Neural progenitor cell (in vitro differentiated cells): ENCODE results near the gene CHD6. TPM values are rescaled to one million over a fixed set of nuclear protein-coding genes. Genes with fewer than 3 reads are reported as not detected.

Experiments used
- DNase-seq: peaks from one replicate; pipeline ENCODE4 v3.0.0-alpha.2; 2016; ENCODE audit warnings: low spot score
- H2AFZ ChIP-seq: fragments of 200-600 bp; sonication (generic); replicated peaks from 2 replicates; pipeline ENCODE4 v1.6.1; 2016; ENCODE audit warnings: antibody characterized with exemption
- H3F3A ChIP-seq: fragments of 200-600 bp; sonication (generic); 2 replicates; pipeline ENCODE4 v1.6.1; 2016; ENCODE audit warnings: antibody characterized with exemption, low read depth
- H3K27ac ChIP-seq: fragments of 200-600 bp; sonication (generic); 2 replicates; pipeline ENCODE4 v1.5.1; 2016; ENCODE audit warnings: mild to moderate bottlenecking
- H3K27me3 ChIP-seq: fragments of 200-600 bp; sonication (generic); 2 replicates; pipeline ENCODE4 v1.6.1; 2016; ENCODE audit warnings: mild to moderate bottlenecking, moderate library complexity
- H3K36me3 ChIP-seq: fragments of 200-600 bp; sonication (generic); 2 replicates; pipeline ENCODE4 v1.5.1; 2016
- H3K4me1 ChIP-seq: fragments of 200-600 bp; sonication (generic); 2 replicates; pipeline ENCODE4 v1.6.1; 2016; ENCODE audit warnings: mixed run types
- H3K4me2 ChIP-seq: fragments of 200-600 bp; sonication (generic); 2 replicates; pipeline ENCODE4 v1.6.1; 2016
- H3K4me3 ChIP-seq: fragments of 200-600 bp; sonication (generic); 2 replicates; pipeline ENCODE4 v1.5.1; 2016
- H3K79me2 ChIP-seq: fragments of 200-600 bp; sonication (generic); 2 replicates; pipeline ENCODE4 v1.6.1; 2016; ENCODE audit warnings: low read depth
- H3K9ac ChIP-seq: fragments of 200-600 bp; sonication (generic); 2 replicates; pipeline ENCODE4 v1.6.1; 2016
- H3K9me3 ChIP-seq: fragments of 200-600 bp; sonication (generic); 2 replicates; pipeline ENCODE4 v1.5.1; 2016; ENCODE audit warnings: low read depth
- H4K20me1 ChIP-seq: fragments of 200-600 bp; sonication (generic); 2 replicates; pipeline ENCODE4 v1.6.1; 2016; ENCODE audit warnings: low read depth
- H3K27ac Mint-ChIP-seq: 3 replicates; pipeline ENCODE4 v1.8.0; 2021; ENCODE audit warnings: mixed read lengths
- H3K27me3 Mint-ChIP-seq: 2 replicates; pipeline ENCODE4 v1.8.0; 2022; ENCODE audit warnings: low read depth, mild to moderate bottlenecking, inconsistent platforms, moderate library complexity, mixed read lengths; ENCODE audit not compliant: insufficient read depth
- H3K36me3 Mint-ChIP-seq: 3 replicates; pipeline ENCODE4 v1.8.0; 2021; ENCODE audit warnings: mixed read lengths
- H3K4me1 Mint-ChIP-seq: 3 replicates; pipeline ENCODE4 v1.8.0; 2021; ENCODE audit warnings: mixed read lengths
- H3K4me3 Mint-ChIP-seq: 3 replicates; pipeline ENCODE4 v1.8.0; 2021; ENCODE audit warnings: mild to moderate bottlenecking, moderate library complexity, mixed read lengths
- H3K9me3 Mint-ChIP-seq: 3 replicates; pipeline ENCODE4 v1.8.0; 2020; ENCODE audit warnings: mixed read lengths
- EZH2 ChIP-seq: fragments of 200-600 bp; sonication (generic); IDR thresholded peaks from 2 replicates; pipeline ENCODE4 v1.6.1; 2017; ENCODE audit warnings: antibody characterized with exemption, mild to moderate bottlenecking, moderate library complexity
- EZH2phosphoT487 ChIP-seq: fragments of 200-600 bp; sonication (generic); IDR thresholded peaks from 2 replicates; pipeline ENCODE4 v1.6.1; 2017; ENCODE audit warnings: antibody characterized with exemption
- total RNA-seq: library from RNA; depleted of rRNA; stranded (reverse); fragments of >200 nt; gene quantifications from 2 replicates; pipeline ENCODE4 v1.2.3, GENCODE V29; 2015; ENCODE audit warnings: low replicate concordance
- TF ChIP-seq, protein P1 (sequence below): fragments of 200-600 bp; sonication (generic); IDR thresholded peaks from 2 replicates; pipeline ENCODE4 v1.5.1; 2017; ENCODE audit warnings: antibody characterized with exemption, mild to moderate bottlenecking

CHD6 gene
- total RNA-seq, 1 donor from 2014 or later, result 76.1 TPM

DNA sequence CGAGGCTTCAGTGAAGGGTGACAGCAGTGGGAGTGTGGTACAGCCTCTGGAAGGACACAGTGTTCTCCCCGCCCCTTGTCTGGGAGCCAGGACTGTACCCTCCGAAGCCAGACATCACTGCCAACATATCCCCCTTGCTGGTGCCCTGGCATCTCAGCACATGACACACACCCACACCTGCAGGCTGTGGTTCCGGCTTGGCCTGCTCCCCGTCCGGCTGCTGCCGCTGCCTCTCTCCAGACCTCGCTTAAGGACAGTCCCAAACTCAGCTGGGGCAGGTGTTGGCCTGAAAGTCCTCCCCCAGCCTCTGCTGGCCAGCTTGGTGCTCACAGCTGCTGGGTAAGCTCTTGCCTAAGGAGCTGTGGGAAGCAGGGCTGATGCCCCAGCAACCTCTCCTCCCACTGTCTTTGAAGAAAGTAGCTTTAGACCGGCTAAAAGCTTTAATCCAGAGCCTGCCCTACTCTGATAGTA lies 258.6 kb downstream of the CHD6 start:
- peaks cover 7% of the 10 kb centered on the region for H3K27me3 Mint-ChIP-seq
- H3K9me3 Mint-ChIP-seq, result no peaks in the 10 kb centered on the region
- no peaks in the 10 kb centered on the region for H3K36me3 ChIP-seq
- no peaks in the 10 kb centered on the region for H3K79me2 ChIP-seq
- H3K9me3 ChIP-seq, result no peaks in the 10 kb centered on the region
- TF ChIP-seq EZH2, result no peak
- no peak overlapping the region for H3K9ac ChIP-seq
- H2AFZ ChIP-seq, result no peak overlapping the region
- no peak overlapping the region for H3K4me3 ChIP-seq
- H3K4me2 ChIP-seq, result no peak overlapping the region
- no peak overlapping the region for H3K27ac ChIP-seq
- H3K36me3 Mint-ChIP-seq, result no peaks in the 10 kb centered on the region
- peaks cover 3% of the 10 kb centered on the region for H4K20me1 ChIP-seq
- peaks cover 7% of the 10 kb centered on the region for H3K4me1 Mint-ChIP-seq
- H3K27ac Mint-ChIP-seq, result no peak overlapping the region
- no peaks in the 10 kb centered on the region for H3K4me1 ChIP-seq
- peaks cover 9% of the 10 kb centered on the region for H3K27me3 ChIP-seq
- H3K4me3 Mint-ChIP-seq, result no peak overlapping the region
- H3F3A ChIP-seq, result no peaks in the 10 kb centered on the region
- DNase-seq, result no peak

DNA sequence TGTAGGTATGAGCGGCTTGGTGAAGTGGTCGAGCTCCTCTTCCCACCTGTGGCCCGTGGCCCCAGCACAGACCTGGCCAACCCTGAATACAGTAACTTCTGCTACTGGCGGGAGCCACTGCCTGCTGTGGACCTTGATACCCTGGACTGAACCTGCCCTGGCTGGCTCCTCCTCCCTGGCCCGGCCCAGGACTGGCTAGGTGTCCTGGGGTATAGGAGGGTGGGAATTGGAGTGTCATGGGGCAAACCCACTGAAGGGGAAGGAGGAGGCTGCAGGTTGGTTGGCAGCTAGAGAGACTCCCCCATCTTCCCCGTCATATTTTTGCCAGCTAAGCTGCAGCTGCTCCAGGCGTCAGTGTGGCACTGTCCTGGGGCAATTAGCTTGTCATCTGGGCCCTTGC lies 259.5 kb downstream of the CHD6 start:
- Mint-ChIP-seq H3K36me3 (no peaks in the 10 kb centered on the region), H3K27ac (no peak overlapping the region), H3K27me3 (peaks cover 4% of the 10 kb centered on the region), H3K4me3 (no peak overlapping the region), H3K4me1 (peaks cover 7% of the 10 kb centered on the region), H3K9me3 (no peaks in the 10 kb centered on the region)
- no peak for DNase-seq
- H3K36me3 ChIP-seq, result no peaks in the 10 kb centered on the region
- no peak overlapping the region for H3K4me3 ChIP-seq
- no peak overlapping the region for H2AFZ ChIP-seq
- H3K9me3 ChIP-seq, result no peaks in the 10 kb centered on the region
- no peaks in the 10 kb centered on the region for H3K79me2 ChIP-seq
- H3K27ac ChIP-seq, result no peak overlapping the region
- peaks cover under 1% of the 10 kb centered on the region for H3K27me3 ChIP-seq
- H3K4me1 ChIP-seq, result no peaks in the 10 kb centered on the region
- no peak overlapping the region for H3K4me2 ChIP-seq
- H3F3A ChIP-seq, result no peaks in the 10 kb centered on the region
- no peak for TF ChIP-seq EZH2
- no peak for TF ChIP-seq EZH2phosphoT487
- TF ChIP-seq, protein P1, sequence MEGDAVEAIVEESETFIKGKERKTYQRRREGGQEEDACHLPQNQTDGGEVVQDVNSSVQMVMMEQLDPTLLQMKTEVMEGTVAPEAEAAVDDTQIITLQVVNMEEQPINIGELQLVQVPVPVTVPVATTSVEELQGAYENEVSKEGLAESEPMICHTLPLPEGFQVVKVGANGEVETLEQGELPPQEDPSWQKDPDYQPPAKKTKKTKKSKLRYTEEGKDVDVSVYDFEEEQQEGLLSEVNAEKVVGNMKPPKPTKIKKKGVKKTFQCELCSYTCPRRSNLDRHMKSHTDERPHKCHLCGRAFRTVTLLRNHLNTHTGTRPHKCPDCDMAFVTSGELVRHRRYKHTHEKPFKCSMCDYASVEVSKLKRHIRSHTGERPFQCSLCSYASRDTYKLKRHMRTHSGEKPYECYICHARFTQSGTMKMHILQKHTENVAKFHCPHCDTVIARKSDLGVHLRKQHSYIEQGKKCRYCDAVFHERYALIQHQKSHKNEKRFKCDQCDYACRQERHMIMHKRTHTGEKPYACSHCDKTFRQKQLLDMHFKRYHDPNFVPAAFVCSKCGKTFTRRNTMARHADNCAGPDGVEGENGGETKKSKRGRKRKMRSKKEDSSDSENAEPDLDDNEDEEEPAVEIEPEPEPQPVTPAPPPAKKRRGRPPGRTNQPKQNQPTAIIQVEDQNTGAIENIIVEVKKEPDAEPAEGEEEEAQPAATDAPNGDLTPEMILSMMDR, result no peak
- peaks cover 3% of the 10 kb centered on the region for H4K20me1 ChIP-seq
- no peak overlapping the region for H3K9ac ChIP-seq

DNA sequence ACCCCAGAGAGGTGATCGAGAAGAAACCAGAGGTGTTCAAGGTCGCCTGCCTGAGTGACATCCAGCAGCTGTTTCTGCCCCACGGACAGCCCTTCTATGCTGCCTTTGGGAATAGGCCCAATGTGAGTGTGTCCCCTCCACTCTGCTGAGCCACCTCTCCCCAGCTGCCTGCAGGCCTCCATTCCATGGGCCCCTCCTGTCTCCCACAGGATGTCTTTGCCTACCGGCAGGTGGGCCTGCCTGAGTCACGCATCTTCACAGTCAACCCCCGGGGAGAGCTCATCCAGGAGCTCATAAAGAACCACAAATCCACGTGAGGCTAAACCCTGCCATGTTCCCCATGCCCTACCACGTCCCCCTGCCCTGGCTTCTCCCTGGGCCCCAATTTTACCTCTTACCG lies 259.9 kb downstream of the CHD6 start:
- no peak overlapping the region for H3K27ac ChIP-seq
- H3K4me2 ChIP-seq, result no peak overlapping the region
- Mint-ChIP-seq H3K27ac (no peak overlapping the region), H3K4me1 (peaks cover 7% of the 10 kb centered on the region), H3K9me3 (no peaks in the 10 kb centered on the region), H3K36me3 (no peaks in the 10 kb centered on the region), H3K4me3 (no peak overlapping the region), H3K27me3 (peaks cover 4% of the 10 kb centered on the region)
- no peak overlapping the region for H3K4me3 ChIP-seq
- H3K27me3 ChIP-seq, result no peaks in the 10 kb centered on the region
- no peaks in the 10 kb centered on the region for H3K4me1 ChIP-seq
- no peaks in the 10 kb centered on the region for H3K36me3 ChIP-seq
- no peaks in the 10 kb centered on the region for H3K79me2 ChIP-seq
- TF ChIP-seq EZH2 (no peak), EZH2phosphoT487 (no peak)
- TF ChIP-seq, protein P1, result no peak
- no peak for DNase-seq
- peaks cover 3% of the 10 kb centered on the region for H4K20me1 ChIP-seq
- no peak overlapping the region for H2AFZ ChIP-seq
- no peaks in the 10 kb centered on the region for H3F3A ChIP-seq
- no peak overlapping the region for H3K9ac ChIP-seq
- H3K9me3 ChIP-seq, result no peaks in the 10 kb centered on the region

DNA sequence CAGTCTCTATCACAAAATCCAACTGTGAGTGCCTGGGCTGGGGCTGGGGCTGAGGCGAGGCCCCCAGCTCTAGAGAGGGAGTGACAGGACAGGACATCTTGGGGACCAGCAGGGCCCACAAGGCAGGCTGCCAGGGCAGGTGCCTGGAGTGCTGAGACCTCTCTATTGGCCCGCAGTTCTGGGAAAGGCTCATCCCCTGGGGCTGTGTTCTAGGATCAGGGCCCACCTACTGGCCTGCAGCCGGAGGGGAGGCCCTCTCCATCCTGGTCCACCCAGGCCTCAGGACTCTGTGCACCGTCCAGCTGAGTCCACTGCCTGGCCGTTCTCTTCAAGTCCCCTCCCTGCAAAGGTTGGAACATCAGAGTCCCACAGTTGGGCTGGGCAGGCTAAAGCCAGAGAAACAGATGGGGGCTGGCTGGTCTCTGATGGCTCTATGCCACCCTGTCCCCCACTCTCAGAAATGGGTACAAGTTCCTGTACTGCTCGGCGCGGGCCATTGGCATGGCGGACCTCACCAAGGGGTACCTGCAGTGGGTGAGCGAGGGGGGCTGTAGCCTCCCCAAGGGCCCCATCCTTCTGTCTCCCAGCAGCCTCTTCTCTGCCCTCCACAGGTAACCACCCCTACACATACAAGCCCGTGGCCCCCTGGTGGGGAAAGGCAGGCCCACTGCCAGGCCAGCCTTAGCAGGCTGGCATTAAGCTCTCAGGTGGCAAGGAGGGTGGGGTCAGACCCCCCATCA lies 260.6 kb downstream of the CHD6 start:
- H3K9me3 Mint-ChIP-seq, result no peaks in the 10 kb centered on the region
- TF ChIP-seq EZH2phosphoT487, result no peak
- TF ChIP-seq, protein P1, result no peak
- no peak for TF ChIP-seq EZH2
- no peak overlapping the region for H3K4me3 Mint-ChIP-seq

More for the DNA sequence above, 260.6 kb downstream of the CHD6 start:
- Histone ChIP-seq H2AFZ (no peak overlapping the region), H3K9ac (no peak overlapping the region), H3F3A (no peaks in the 10 kb centered on the region), H3K4me2 (no peak overlapping the region), H3K27me3 (no peaks in the 10 kb centered on the region), H3K79me2 (no peaks in the 10 kb centered on the region), H3K4me1 (no peaks in the 10 kb centered on the region), H3K9me3 (no peaks in the 10 kb centered on the region), H3K27ac (no peak overlapping the region), H3K36me3 (no peaks in the 10 kb centered on the region), H3K4me3 (no peak overlapping the region), H4K20me1 (peaks cover 3% of the 10 kb centered on the region)
- H3K36me3 Mint-ChIP-seq, result no peaks in the 10 kb centered on the region
- peaks cover 4% of the 10 kb centered on the region for H3K27me3 Mint-ChIP-seq
- peaks cover 7% of the 10 kb centered on the region for H3K4me1 Mint-ChIP-seq
- no peak for DNase-seq
- H3K27ac Mint-ChIP-seq, result no peak overlapping the region
